ENCODE measurements around the gene OPA3. TPM values are rescaled to one million over a fixed set of nuclear protein-coding genes. Genes with fewer than 3 reads are reported as not detected.

OPA3 gene
- total and polyA plus RNA-seq, 4 donors, result 3.9 to 11.0 (median 7.6) TPM

DNA sequence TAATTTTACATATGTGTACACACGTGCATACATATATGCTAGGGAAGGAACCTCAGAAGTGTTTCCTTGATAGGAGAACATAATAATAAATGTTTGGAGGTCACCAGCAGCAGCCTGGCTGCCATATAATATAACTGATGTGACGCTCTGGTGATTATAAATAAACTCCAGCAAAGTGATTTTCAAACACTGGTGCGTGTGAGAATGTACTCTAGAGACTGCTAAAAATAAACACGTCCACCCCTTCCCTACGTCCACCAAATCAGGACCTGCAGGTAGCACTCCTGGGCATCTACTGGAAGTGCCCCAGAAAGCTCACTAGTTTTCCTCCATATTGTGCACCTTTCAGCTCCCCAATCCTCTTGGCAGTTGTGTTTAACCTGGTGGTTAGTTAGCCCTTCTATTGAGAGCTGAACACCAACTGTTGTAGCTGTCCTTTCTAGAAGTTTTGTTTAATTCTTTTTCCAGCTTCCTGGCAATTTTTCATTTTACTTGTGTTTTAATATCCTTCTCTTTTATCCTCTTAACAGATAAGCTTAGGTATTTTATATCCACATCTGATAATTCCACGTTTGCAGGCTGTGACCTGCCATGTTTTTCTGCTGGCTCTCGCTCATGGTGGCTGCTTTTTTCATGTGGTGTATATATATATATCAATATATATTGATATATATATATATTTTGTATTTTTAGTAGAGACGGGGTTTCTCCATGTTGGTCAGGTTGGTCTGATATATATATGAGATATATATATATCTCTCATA is 13.0 kb downstream of the OPA3 start:
- no CpG with 5 or more reads among the region's 8 CpGs for WGBS (ENCODE audit: insufficient coverage)

DNA sequence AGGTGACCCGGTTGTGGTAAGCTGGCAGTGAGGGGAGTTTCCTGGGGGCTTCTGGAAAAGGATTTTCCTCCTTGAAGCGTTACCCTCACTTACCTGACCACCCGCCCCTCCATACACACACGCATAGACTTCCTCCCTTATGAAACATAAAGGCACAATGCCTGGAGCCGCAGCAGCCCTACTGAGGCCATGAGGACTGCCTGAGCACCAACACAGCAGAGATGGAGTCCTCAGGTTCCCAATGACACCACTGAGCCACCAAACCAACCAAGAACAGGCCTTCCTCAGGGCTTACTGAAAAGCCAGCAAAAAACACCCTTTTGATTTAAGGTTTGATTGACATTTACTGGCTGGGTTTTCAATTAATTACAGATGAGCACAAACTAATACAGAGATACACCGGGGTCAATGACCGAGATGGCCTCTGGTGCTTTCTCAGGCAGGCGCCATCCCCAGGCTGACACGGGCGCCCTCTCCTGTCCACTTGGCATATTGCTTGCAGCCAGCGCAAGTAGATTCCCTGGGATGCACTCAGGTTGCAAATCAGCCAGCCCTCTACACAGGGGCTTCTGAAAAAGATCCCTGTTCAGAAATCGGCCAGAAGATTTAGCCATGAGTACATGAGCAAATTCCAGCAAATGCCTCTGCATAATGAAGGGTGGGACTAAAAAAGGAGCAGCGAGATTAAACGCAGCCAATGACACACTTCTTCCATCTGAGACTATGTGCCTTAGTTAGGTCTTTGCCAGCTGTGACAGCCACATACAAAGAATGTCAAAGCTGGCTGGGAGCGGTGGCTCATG is 14.8 kb downstream of the OPA3 start:
- no peaks in the 10 kb centered on the region for H3K36me3 ChIP-seq (ENCODE audit: control insufficient read depth, insufficient read depth, low read length)
- 41% methylated on average over 14 of the region's 15 CpGs for WGBS (ENCODE audit: insufficient coverage)
- no peaks in the 10 kb centered on the region for H3K27me3 ChIP-seq (ENCODE audit: control insufficient read depth, insufficient read depth, low read length)
- no peak overlapping the region for H3K27ac ChIP-seq (ENCODE audit: low read depth, low read length)
- no peaks in the 10 kb centered on the region for H3K4me1 ChIP-seq (ENCODE audit: control insufficient read depth, insufficient read depth, low read length)
- H3K4me3 ChIP-seq (ENCODE audit: low read depth, low read length), result no peak overlapping the region
- DNase-seq (ENCODE audit: low read depth in 4 of 6, low spot score in 6 of 6), result no peak
- H3K9me3 ChIP-seq (ENCODE audit: control insufficient read depth, insufficient read depth, low read length), result no peaks in the 10 kb centered on the region

More for the DNA sequence above, 13.0 kb downstream of the OPA3 start:
- no peaks in the 10 kb centered on the region for H3K4me1 ChIP-seq (ENCODE audit: control insufficient read depth, insufficient read depth, low read length)
- no peaks in the 10 kb centered on the region for H3K36me3 ChIP-seq (ENCODE audit: control insufficient read depth, insufficient read depth, low read length)
- H3K4me3 ChIP-seq (ENCODE audit: low read depth, low read length), result no peak overlapping the region
- no peak for DNase-seq (ENCODE audit: low read depth in 4 of 6, low spot score in 6 of 6)
- H3K27ac ChIP-seq (ENCODE audit: low read depth, low read length), result no peak overlapping the region
- H3K27me3 ChIP-seq (ENCODE audit: control insufficient read depth, insufficient read depth, low read length), result no peaks in the 10 kb centered on the region
- no peaks in the 10 kb centered on the region for H3K9me3 ChIP-seq (ENCODE audit: control insufficient read depth, insufficient read depth, low read length)

DNA sequence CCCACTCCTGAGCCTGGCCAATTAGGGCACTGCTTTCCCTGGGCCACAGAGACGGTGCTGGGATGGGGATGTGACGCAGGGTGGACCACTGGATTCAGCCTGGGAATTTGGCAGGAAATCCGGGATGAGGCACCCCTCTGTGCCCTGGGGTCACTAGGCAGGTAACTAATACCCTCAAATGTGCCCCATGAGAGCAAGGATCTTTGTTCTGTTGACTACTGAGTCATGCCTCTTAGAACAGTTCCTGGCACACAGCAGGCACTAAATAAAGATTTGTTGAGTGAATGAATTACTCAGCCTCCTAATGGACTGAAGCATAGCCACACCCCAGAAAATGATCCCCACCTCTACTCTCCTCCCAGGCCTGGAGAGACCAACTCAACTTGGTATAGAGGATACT is 15.9 kb downstream of the OPA3 start:
- H3K9me3 ChIP-seq (ENCODE audit: control insufficient read depth, insufficient read depth, low read length), result no peaks in the 10 kb centered on the region
- H3K4me3 ChIP-seq (ENCODE audit: low read depth, low read length), result no peak overlapping the region
- 88% methylated on average over 3 of the region's 3 CpGs for WGBS (ENCODE audit: insufficient coverage)
- H3K4me1 ChIP-seq (ENCODE audit: control insufficient read depth, insufficient read depth, low read length), result no peaks in the 10 kb centered on the region
- no peaks in the 10 kb centered on the region for H3K27me3 ChIP-seq (ENCODE audit: control insufficient read depth, insufficient read depth, low read length)
- H3K27ac ChIP-seq (ENCODE audit: low read depth, low read length), result no peak overlapping the region
- no peaks in the 10 kb centered on the region for H3K36me3 ChIP-seq (ENCODE audit: control insufficient read depth, insufficient read depth, low read length)
- no peak for DNase-seq (ENCODE audit: low read depth in 4 of 6, low spot score in 6 of 6)

DNA sequence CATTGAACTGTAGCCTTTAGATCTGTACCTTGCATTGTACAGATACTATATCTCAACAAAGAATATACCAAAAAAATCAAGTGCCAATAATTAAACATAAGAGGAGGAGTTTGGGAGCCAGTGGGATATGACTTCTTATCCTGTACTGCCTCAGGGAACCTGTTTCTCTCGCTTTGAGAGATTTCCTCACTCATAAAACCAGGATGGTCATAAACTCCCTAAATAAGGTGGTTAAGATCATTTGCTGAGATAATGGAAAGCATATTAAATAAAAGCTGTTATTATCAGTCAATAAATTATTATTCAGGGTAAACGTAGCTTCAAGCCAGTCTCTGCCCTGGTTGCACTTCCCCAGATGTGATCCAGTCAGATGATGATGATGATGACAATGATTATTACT is 17.0 kb downstream of the OPA3 start:
- DNase-seq (ENCODE audit: low read depth in 4 of 6, low spot score in 6 of 6), result no peak
- no peak overlapping the region for H3K4me3 ChIP-seq (ENCODE audit: low read depth, low read length)
- H3K4me1 ChIP-seq (ENCODE audit: control insufficient read depth, insufficient read depth, low read length), result no peaks in the 10 kb centered on the region
- no peaks in the 10 kb centered on the region for H3K27me3 ChIP-seq (ENCODE audit: control insufficient read depth, insufficient read depth, low read length)
- no peak overlapping the region for H3K27ac ChIP-seq (ENCODE audit: low read depth, low read length)
- no peaks in the 10 kb centered on the region for H3K36me3 ChIP-seq (ENCODE audit: control insufficient read depth, insufficient read depth, low read length)
- H3K9me3 ChIP-seq (ENCODE audit: control insufficient read depth, insufficient read depth, low read length), result no peaks in the 10 kb centered on the region
- no CpG with 5 or more reads among the region's 2 CpGs for WGBS (ENCODE audit: insufficient coverage)

DNA sequence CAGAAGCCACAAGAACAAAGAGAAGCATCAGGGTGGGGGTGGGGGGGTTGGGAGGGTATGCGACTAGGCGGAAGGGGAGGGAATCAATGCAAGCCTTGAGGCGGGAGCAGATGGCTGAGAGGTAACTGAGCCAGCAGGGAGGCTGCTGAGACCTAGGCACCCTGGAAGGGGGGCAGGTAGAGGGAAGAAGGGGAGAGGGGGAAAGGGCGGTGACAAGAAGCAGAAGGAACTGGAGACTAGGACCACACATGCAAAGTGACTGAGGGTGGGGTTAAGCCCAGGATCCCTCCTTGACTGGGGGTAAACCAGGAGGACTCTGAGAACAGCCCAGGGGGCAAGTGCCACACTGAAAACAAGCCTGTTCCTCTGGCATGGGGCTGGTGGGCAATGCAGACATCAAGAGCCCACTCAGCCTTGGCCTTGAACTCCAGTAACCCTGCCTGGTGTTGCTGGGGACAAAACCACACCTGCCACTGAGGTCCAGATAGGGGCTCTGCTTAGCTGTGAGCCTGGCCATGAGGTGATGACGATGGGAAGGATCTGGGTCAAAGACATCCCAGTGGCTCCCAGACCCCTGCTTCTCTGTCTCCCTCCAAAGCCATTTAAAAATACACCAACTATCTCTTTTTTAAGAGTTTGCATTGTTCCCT is 20.3 kb downstream of the OPA3 start:
- 52% methylated on average over 5 of the region's 5 CpGs for WGBS (ENCODE audit: insufficient coverage)
- no peak overlapping the region for H3K4me3 ChIP-seq (ENCODE audit: low read depth, low read length)
- no peak for DNase-seq (ENCODE audit: low read depth in 4 of 6, low spot score in 6 of 6)
- no peaks in the 10 kb centered on the region for H3K4me1 ChIP-seq (ENCODE audit: control insufficient read depth, insufficient read depth, low read length)
- H3K27me3 ChIP-seq (ENCODE audit: control insufficient read depth, insufficient read depth, low read length), result no peaks in the 10 kb centered on the region
- H3K9me3 ChIP-seq (ENCODE audit: control insufficient read depth, insufficient read depth, low read length), result no peaks in the 10 kb centered on the region
- H3K36me3 ChIP-seq (ENCODE audit: control insufficient read depth, insufficient read depth, low read length), result peaks cover 2% of the 10 kb centered on the region
- H3K27ac ChIP-seq (ENCODE audit: low read depth, low read length), result no peak overlapping the region

DNA sequence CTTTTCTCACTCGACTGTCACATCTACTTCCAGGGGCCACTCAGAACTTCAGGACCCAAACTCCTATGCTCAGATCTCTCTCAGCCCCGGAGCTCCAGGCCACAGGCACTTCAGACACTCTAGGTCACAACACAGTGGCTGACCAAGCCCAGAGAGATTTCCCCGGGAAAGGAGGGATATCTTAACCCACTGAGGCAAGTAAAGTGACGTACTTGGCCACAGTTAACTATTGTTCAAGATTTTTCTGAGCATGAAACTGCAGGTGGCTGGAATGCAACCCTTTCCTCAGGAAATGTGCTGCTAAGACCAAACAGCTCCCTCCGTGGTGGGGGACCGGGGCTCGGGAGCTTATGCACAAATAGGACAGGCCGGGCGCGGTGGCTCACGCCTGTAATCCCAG is 23.9 kb downstream of the OPA3 start:
- H3K27me3 ChIP-seq (ENCODE audit: control insufficient read depth, insufficient read depth, low read length), result no peaks in the 10 kb centered on the region
- whole genome bisulfite sequencing (ENCODE audit: insufficient coverage), result 95% methylated on average over 4 of the region's 11 CpGs
- no peak overlapping the region for H3K27ac ChIP-seq (ENCODE audit: low read depth, low read length)
- DNase-seq (ENCODE audit: low read depth in 4 of 6, low spot score in 6 of 6), result no peak
- H3K9me3 ChIP-seq (ENCODE audit: control insufficient read depth, insufficient read depth, low read length), result no peaks in the 10 kb centered on the region
- peaks cover 6% of the 10 kb centered on the region for H3K36me3 ChIP-seq (ENCODE audit: control insufficient read depth, insufficient read depth, low read length)
- H3K4me3 ChIP-seq (ENCODE audit: low read depth, low read length), result no peak overlapping the region
- H3K4me1 ChIP-seq (ENCODE audit: control insufficient read depth, insufficient read depth, low read length), result no peaks in the 10 kb centered on the region

DNA sequence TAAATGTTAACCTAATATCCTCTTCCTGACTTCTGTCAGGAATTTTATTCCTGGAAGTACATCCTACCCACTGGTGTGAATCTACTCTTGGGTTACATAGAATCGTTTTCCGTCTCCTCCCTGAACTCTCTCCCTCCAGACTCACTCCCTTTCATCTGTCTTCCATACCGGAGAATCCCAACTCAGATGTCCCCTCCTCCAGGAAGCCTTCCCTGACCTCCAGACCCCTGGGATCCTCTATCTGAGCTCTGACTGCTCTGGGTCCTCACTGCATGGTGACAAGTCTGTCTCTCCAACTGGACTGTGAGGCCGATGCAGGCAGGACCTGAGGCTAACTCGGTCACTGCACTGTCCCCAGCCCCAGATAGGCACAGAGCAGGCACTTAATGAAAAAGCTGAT is 24.6 kb downstream of the OPA3 start:
- WGBS (ENCODE audit: insufficient coverage), result 86% methylated on average over 5 of the region's 5 CpGs
- Histone ChIP-seq H3K4me3 (ENCODE audit: low read depth, low read length) (no peak overlapping the region), H3K27me3 (ENCODE audit: control insufficient read depth, insufficient read depth, low read length) (no peaks in the 10 kb centered on the region), H3K27ac (ENCODE audit: low read depth, low read length) (no peak overlapping the region), H3K36me3 (ENCODE audit: control insufficient read depth, insufficient read depth, low read length) (peaks cover 6% of the 10 kb centered on the region), H3K4me1 (ENCODE audit: control insufficient read depth, insufficient read depth, low read length) (no peaks in the 10 kb centered on the region), H3K9me3 (ENCODE audit: control insufficient read depth, insufficient read depth, low read length) (no peaks in the 10 kb centered on the region)
- no peak for DNase-seq (ENCODE audit: low read depth in 4 of 6, low spot score in 6 of 6)

DNA sequence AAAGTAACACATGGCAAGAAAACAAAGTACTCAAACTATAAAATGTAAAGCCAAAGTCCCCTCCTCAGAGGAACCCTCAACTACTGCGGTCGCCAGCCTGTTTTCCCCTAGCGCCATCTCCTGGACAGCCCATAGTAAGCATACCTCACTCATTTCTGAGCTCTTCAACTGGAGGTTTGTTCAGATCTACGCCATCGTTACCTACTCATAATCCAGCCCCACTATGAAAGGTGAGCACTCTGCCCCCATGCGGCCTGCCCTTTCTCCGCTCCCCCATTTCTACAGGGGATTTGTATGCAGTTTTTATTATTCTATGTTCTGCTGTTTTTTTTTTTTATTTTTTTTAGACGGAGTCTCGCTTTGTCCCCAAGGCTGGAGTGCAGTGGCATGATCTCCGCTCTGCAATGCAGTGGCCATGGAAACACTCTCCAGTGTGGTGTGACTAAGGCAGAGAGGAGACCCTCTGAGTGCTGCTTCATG is 26.2 kb downstream of the OPA3 start:
- no peak overlapping the region for H3K27ac ChIP-seq (ENCODE audit: low read depth, low read length)
- no peaks in the 10 kb centered on the region for H3K9me3 ChIP-seq (ENCODE audit: control insufficient read depth, insufficient read depth, low read length)
- WGBS (ENCODE audit: insufficient coverage), result 31% methylated on average over 6 of the region's 10 CpGs
- no peaks in the 10 kb centered on the region for H3K27me3 ChIP-seq (ENCODE audit: control insufficient read depth, insufficient read depth, low read length)
- H3K4me3 ChIP-seq (ENCODE audit: low read depth, low read length), result no peak overlapping the region
- peak in 3 of 6 donors; percentile 12 to 58 (median 44) for DNase-seq (ENCODE audit: low read depth in 4 of 6, low spot score in 6 of 6)
- H3K4me1 ChIP-seq (ENCODE audit: control insufficient read depth, insufficient read depth, low read length), result no peaks in the 10 kb centered on the region
- peaks cover 10% of the 10 kb centered on the region for H3K36me3 ChIP-seq (ENCODE audit: control insufficient read depth, insufficient read depth, low read length)

DNA sequence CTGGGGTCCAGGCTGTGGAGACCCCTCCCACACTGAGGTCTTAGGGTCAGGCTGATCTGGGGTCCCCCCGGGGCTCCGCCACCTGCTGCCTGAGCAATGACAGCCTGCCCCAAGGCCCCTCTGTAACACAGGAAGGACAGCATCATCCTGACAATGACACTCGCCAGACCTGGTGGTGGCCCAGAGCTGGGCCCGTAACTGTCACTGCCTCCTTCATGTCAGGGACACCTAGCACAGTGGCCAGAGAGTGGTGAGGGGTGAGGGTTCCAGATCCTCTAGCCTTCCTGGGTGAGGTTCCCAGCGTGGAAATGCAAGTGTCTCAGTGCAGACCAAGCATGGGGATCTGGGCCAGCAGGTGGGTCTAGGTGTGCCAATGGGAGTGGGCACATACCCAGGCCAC is 27.8 kb downstream of the OPA3 start:
- no peak overlapping the region for H3K4me3 ChIP-seq (ENCODE audit: low read depth, low read length)
- H3K4me1 ChIP-seq (ENCODE audit: control insufficient read depth, insufficient read depth, low read length), result no peaks in the 10 kb centered on the region
- no peaks in the 10 kb centered on the region for H3K27me3 ChIP-seq (ENCODE audit: control insufficient read depth, insufficient read depth, low read length)
- H3K27ac ChIP-seq (ENCODE audit: low read depth, low read length), result no peak overlapping the region
- DNase-seq (ENCODE audit: low read depth in 4 of 6, low spot score in 6 of 6), result no peak
- peaks cover 18% of the 10 kb centered on the region for H3K36me3 ChIP-seq (ENCODE audit: control insufficient read depth, insufficient read depth, low read length)
- 92% methylated on average over 5 of the region's 5 CpGs for WGBS (ENCODE audit: insufficient coverage)
- no peaks in the 10 kb centered on the region for H3K9me3 ChIP-seq (ENCODE audit: control insufficient read depth, insufficient read depth, low read length)

All from spinal cord (tissue), 10 donors.